AG04450 (cell line): ENCODE measurements around the gene IKBKE. TPM values are rescaled to one million over a fixed set of nuclear protein-coding genes. Genes with fewer than 3 reads are reported as not detected.

Experiments
- CTCF ChIA-PET: fragments of 300-600, 350-600 bp; formaldehyde crosslinking; extraction: SDS; loops from one replicate; lab custom pipeline; 2022; ENCODE audit warnings: antibody characterized with exemption, inconsistent platforms; lab: Charles Lee
- POLR2A ChIA-PET: fragments of 350-600 bp; formaldehyde crosslinking; extraction: SDS; loops from one replicate; lab custom pipeline; 2021; ENCODE audit warnings: antibody characterized with exemption, inconsistent platforms; lab: Yijun Ruan, JAX
- DNase-seq: peaks from one replicate; pipeline ENCODE4 v3.0.0-alpha.2; 2011; ENCODE audit warnings: low read depth, low spot score
- H3K27ac ChIP-seq: one replicate; pipeline ENCODE4 v1.5.1; 2012; ENCODE audit warnings: low read depth, low read length, control low read depth
- H3K27me3 ChIP-seq: one replicate; pipeline ENCODE4 v1.6.0; 2012; ENCODE audit warnings: low read length; ENCODE audit not compliant: control insufficient read depth, insufficient read depth
- H3K4me3 ChIP-seq: 2 replicates; pipeline ENCODE4 v1.5.1; 2011; ENCODE audit warnings: mild to moderate bottlenecking, low read depth, low read length, control low read depth
- H3K9me3 ChIP-seq: 2 replicates; pipeline ENCODE4 v1.5.1; 2012; ENCODE audit warnings: low read length; ENCODE audit not compliant: control insufficient read depth, insufficient read depth
- polyA plus RNA-seq: library from polyadenylated mRNA; depleted of rRNA; stranded (reverse); fragments of >200 nt; gene quantifications from 2 replicates; pipeline ENCODE4 v1.2.3, GENCODE V29; 2011
- TF ChIP-seq, protein P1 (sequence below): IDR thresholded peaks from 2 replicates; pipeline ENCODE4 v1.5.1; 2011; ENCODE audit warnings: low read depth, low read length, control low read depth, inconsistent platforms

IKBKE gene
- polyA plus RNA-seq, 1 experiment, result 20.8 TPM

DNA sequence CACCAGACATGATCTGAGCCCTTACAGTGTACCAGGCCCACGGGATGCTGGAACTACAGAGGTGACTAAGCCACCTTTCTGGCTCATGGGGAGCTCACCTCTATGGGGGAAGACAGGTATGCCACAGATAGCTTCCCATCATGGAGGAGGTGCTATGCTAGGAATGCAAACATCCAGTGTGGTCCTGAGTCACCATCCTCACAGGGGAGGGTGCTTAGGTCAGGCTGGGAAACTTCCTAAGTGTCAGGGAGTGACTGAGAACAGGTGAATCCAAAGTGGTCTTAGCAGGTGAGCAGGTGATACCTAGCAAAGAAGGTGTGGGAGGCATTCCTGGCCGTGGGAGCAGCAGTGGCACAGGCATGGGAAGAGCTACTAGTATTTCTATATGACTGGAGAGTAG, 28.4 kb downstream of the IKBKE start:
- H3K27ac ChIP-seq, result no peak overlapping the region
- ChIA-PET CTCF (interaction anchor here (0.7 to 6.2 kb wide), 5 partner anchors 8 to 114 kb away, joined by 3 to 28 read pairs (median 13); no protein-coding TSS in a partner anchor), POLR2A (interaction anchor here (0.6 to 0.7 kb wide), 2 partner anchors 175 to 217 kb away, joined by 3 read pairs; no protein-coding TSS in a partner anchor)
- DNase-seq, result no peak
- TF ChIP-seq, protein P1, sequence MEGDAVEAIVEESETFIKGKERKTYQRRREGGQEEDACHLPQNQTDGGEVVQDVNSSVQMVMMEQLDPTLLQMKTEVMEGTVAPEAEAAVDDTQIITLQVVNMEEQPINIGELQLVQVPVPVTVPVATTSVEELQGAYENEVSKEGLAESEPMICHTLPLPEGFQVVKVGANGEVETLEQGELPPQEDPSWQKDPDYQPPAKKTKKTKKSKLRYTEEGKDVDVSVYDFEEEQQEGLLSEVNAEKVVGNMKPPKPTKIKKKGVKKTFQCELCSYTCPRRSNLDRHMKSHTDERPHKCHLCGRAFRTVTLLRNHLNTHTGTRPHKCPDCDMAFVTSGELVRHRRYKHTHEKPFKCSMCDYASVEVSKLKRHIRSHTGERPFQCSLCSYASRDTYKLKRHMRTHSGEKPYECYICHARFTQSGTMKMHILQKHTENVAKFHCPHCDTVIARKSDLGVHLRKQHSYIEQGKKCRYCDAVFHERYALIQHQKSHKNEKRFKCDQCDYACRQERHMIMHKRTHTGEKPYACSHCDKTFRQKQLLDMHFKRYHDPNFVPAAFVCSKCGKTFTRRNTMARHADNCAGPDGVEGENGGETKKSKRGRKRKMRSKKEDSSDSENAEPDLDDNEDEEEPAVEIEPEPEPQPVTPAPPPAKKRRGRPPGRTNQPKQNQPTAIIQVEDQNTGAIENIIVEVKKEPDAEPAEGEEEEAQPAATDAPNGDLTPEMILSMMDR, result no peak
- H3K9me3 ChIP-seq, result no peaks in the 10 kb centered on the region
- H3K27me3 ChIP-seq, result no peaks in the 10 kb centered on the region
- H3K4me3 ChIP-seq, result no peak overlapping the region

DNA sequence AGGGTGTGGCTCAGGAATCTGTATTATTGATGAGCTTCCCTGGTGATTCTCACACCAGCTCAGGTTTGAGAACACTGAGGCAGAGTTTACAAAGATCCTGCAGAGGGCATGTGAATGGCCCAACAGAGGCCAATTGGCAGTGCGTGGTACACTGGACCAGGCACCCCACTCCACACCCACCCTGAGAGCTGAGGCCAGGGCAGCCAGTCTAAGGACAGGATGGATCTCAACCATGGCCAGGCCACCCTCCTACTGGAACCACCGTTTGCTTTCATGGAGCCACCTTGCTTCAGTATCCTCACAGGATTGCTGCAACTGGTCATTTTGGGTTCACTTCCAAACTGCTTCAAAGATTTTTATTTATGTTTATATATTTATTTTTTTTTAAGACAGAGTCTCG, 29.8 kb downstream of the IKBKE start:
- POLR2A ChIA-PET, result interaction anchor here (0.6 kb wide), 1 partner anchor 29 kb away, joined by 6 read pairs; no protein-coding TSS in a partner anchor
- CTCF ChIA-PET, result interaction anchor here (0.5 to 6.2 kb wide), 6 partner anchors 10 to 112 kb away, joined by 3 to 28 read pairs (median 10); partner anchors contain the start of gene EIF2D

DNA sequence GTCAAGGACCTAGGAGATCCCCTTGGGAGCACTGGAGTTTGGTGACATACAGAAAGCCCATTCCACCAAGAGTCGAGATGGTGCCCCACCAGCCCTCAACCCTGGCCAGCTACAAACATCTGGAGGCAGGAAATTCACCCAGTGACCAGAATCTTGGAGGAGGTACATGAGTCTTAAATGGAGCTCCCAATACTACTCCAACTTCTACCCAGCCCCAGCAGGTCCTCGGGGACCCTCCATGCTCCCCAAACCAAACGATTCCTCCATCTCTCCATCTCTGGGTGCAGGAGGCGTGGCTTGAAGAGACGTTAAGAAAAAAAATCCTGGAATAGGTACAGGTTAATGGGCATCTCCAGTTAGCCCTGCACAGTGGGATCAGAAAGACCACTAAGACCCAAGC, 31.6 kb downstream of the IKBKE start:
- TF ChIP-seq, protein P1, result no peak
- peak overlapping the region; percentile 57 for H3K27ac ChIP-seq
- no peaks in the 10 kb centered on the region; the same call in 1 of the 2 replicates for H3K9me3 ChIP-seq
- peaks cover 6% of the 10 kb centered on the region for H3K27me3 ChIP-seq
- ChIA-PET POLR2A (interaction anchor here (1.0 kb wide), 1 partner anchor 31 kb away, joined by 3 read pairs; no protein-coding TSS in a partner anchor), CTCF (interaction anchor here (0.8 to 6.2 kb wide), 3 partner anchors 11 to 162 kb away, joined by 4 to 28 read pairs (median 12); no protein-coding TSS in a partner anchor)
- DNase-seq, result no peak
- H3K4me3 ChIP-seq, result no peak overlapping the region

More for the DNA sequence above, 29.8 kb downstream of the IKBKE start:
- Histone ChIP-seq H3K27ac (no peak overlapping the region), H3K27me3 (peaks cover under 1% of the 10 kb centered on the region), H3K4me3 (no peak overlapping the region), H3K9me3 (no peaks in the 10 kb centered on the region)
- TF ChIP-seq, protein P1, result no peak
- DNase-seq, result no peak

DNA sequence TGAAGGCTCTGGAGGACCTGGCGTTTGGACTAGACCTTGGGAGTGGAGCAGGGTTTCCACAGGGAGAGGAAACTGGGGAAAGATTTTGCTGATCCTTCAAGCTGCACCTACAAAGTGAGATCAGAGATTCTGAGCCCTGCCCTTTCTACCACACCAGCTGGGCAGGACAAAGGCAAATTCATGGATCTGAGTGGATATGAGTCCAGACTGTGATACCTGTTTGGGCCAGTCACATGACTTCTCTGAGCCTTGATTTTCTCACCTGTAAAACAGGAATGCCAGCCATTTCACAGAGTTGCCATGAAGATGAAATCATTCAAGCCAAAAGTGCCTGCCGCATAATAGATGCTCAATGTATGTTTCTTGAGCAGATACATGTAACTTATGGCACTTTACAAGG, 32.1 kb downstream of the IKBKE start:
- no peak overlapping the region for H3K27ac ChIP-seq
- POLR2A ChIA-PET, result no interaction called here
- no peak overlapping the region for H3K4me3 ChIP-seq
- TF ChIP-seq, protein P1, result no peak
- H3K27me3 ChIP-seq, result peaks cover 6% of the 10 kb centered on the region
- CTCF ChIA-PET, result interaction anchor here (0.6 to 6.2 kb wide), 3 partner anchors 12 to 465 kb away, joined by 3 to 28 read pairs (median 12); no protein-coding TSS in a partner anchor
- H3K9me3 ChIP-seq, result no peaks in the 10 kb centered on the region; the same call in 1 of the 2 replicates
- no peak for DNase-seq

DNA sequence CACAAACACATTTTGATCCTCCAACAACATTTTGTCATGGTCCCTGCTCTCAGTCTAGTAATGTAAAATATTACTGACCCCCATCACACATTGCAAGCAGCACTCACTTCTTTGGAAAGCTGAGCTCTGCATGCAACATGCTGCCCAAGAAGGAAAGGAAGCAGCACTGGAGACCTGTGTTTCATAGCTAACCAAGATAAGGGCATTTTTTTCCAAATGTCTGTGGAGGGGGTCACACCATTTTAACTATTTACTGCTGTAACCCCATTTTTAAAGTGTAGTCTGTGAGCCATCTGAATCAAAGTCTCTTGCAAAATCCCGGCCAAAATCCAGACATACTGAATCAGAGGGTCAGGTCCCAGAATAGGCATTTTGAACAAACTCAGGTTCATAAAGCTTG, 32.5 kb downstream of the IKBKE start:
- Histone ChIP-seq H3K4me3 (no peak overlapping the region), H3K9me3 (no peaks in the 10 kb centered on the region; the same call in 1 of the 2 replicates), H3K27me3 (peaks cover 6% of the 10 kb centered on the region), H3K27ac (no peak overlapping the region)
- no peak for DNase-seq
- ChIA-PET CTCF (interaction anchor here (0.6 to 6.2 kb wide), 4 partner anchors 23 to 465 kb away, joined by 3 to 28 read pairs (median 4); partner anchors contain the start of gene EIF2D), POLR2A (no interaction called here)
- TF ChIP-seq, protein P1, result no peak
